K562 (cell line): Measurements from ENCODE around the gene ARPC2. TPM values are rescaled to one million over a fixed set of nuclear protein-coding genes. Genes with fewer than 3 reads are reported as not detected.
A peak's percentile ranks its signal among the peaks of the same experiment; 100 is the strongest.
"Not testable (repeated sequence)": the region's sequence is repeated elsewhere in the genome, so short reads cannot be mapped to it uniquely, and the experiment has no call there.

Source experiments
- ATAC-seq: fragments of 200-7000 bp; cut with Tn5 transposase; 3 replicates; pipeline ENCODE4 v1.9.1; 2020; ENCODE audit warnings: moderate library complexity
- BruUV-seq: library from RNA; stranded (reverse); fragments of 400-500 nt; replicated peaks from 2 replicates; lab custom pipeline; 2021; lab: Mats Ljungman, UMichigan
- CTCF ChIA-PET: fragments of 300-600 bp; formaldehyde crosslinking; extraction: SDS; loops from one replicate; lab custom pipeline; 2021; ENCODE audit warnings: low intra/inter-chr PET ratio; lab: Yijun Ruan, JAX
- POLR2A ChIA-PET: fragments of 300-600, 350-650 bp; sonication (Branson Sonifier 250); formaldehyde crosslinking; extraction: SDS; loops from one replicate; lab custom pipeline; 2021; ENCODE audit warnings: antibody characterized with exemption, inconsistent platforms; lab: Yijun Ruan, JAX
- DNase-seq, 4 experiments: peaks; one replicate each; pipeline versions ENCODE4 v3.0.0 to v3.0.0-alpha.2; 2011 to 2018; ENCODE audit warnings: low spot score in 3 of 4, mixed read lengths in 3 of 4; ENCODE audit errors: extremely low read depth in 1 of 4
- FAIRE-seq: peaks from 2 replicates; lab custom pipeline; 2011; peaks lifted over from hg19 to GRCh38; lab: Jason Lieb, UNC
- H2AFZ ChIP-seq: 2 replicates; pipeline ENCODE4 v1.6.0; 2011; ENCODE audit warnings: low read depth, low read length, control low read depth, inconsistent platforms
- H3K27ac ChIP-seq: fragments of 200-600 bp; 3 replicates; pipeline ENCODE4 v1.8.0; 2011; ENCODE audit warnings: low read depth, mild to moderate bottlenecking, control low read depth, inconsistent platforms, low read length, moderate library complexity, mixed read lengths; ENCODE audit errors: extremely low read depth
- H3K27me3 ChIP-seq, 2 experiments: fragments of 300-600 bp in 1 of 2; 2 replicates in 1 of 2; 3 replicates in 1 of 2; pipeline versions ENCODE4 v1.6.0 to v1.8.0; 2011; ENCODE audit warnings: inconsistent platforms in 2 of 2, low read length in 2 of 2, mild to moderate bottlenecking in 1 of 2, mixed read lengths in 1 of 2, moderate library complexity in 1 of 2; ENCODE audit not compliant: control insufficient read depth in 2 of 2, insufficient read depth in 2 of 2
- H3K36me3 ChIP-seq: fragments of 300-600 bp; 3 replicates; pipeline ENCODE4 v1.8.0; 2011; ENCODE audit warnings: mild to moderate bottlenecking, low read length, inconsistent platforms; ENCODE audit not compliant: control insufficient read depth, insufficient read depth
- H3K4me1 ChIP-seq, 2 experiments: fragments of 200-600 bp in 1 of 2; replicated peaks in 1 of 2; 2 replicates in 1 of 2; 3 replicates in 1 of 2; pipeline versions ENCODE4 v1.5.1 to v1.8.0; 2011; ENCODE audit warnings: inconsistent platforms in 2 of 2, low read length in 2 of 2, mild to moderate bottlenecking in 1 of 2, mixed read lengths in 1 of 2, moderate library complexity in 1 of 2; ENCODE audit not compliant: control insufficient read depth in 2 of 2, insufficient read depth in 2 of 2
- H3K4me2 ChIP-seq: 2 replicates; pipeline ENCODE4 v1.6.1; 2011; ENCODE audit warnings: low read length, control low read depth, inconsistent platforms, mixed read lengths; ENCODE audit not compliant: insufficient read depth
- H3K4me3 ChIP-seq: fragments of 200-600 bp; sonication (generic), shearing (Covaris generic); 2 replicates; pipeline ENCODE4 v1.5.1; 2016; ENCODE audit warnings: control low read depth, inconsistent platforms
- H3K79me2 ChIP-seq: fragments of 200-600 bp; 3 replicates; pipeline ENCODE4 v1.8.0; 2011; ENCODE audit warnings: low read length, inconsistent platforms; ENCODE audit not compliant: control insufficient read depth, insufficient read depth
- H3K9ac ChIP-seq, 2 experiments: 2 replicates each; pipeline versions ENCODE4 v1.6.0 to v1.6.1; 2011; ENCODE audit warnings: low read depth in 2 of 2, low read length in 2 of 2, control low read depth in 1 of 2, inconsistent platforms in 1 of 2, mild to moderate bottlenecking in 1 of 2, mixed read lengths in 1 of 2; ENCODE audit not compliant: insufficient read depth in 1 of 2
- H3K9me1 ChIP-seq: one replicate; pipeline ENCODE4 v1.6.0; 2011; ENCODE audit warnings: inconsistent platforms, mild to moderate bottlenecking, low read length, moderate library complexity; ENCODE audit not compliant: control insufficient read depth, insufficient read depth
- H3K9me3 ChIP-seq: replicated peaks from 2 replicates; pipeline ENCODE4 v1.5.1; 2011; ENCODE audit warnings: low read depth, low read length, inconsistent platforms; ENCODE audit not compliant: control insufficient read depth, insufficient read depth
- H4K20me1 ChIP-seq: replicated peaks from 2 replicates; pipeline ENCODE4 v1.6.1; 2011; ENCODE audit warnings: low read length, inconsistent platforms, mixed read lengths; ENCODE audit not compliant: control insufficient read depth, insufficient read depth
- GABPB1 ChIP-seq: sonication (generic); formaldehyde crosslinking; IDR thresholded peaks from 2 replicates; pipeline ENCODE4 v1.8.0; 2022; ENCODE audit warnings: mild to moderate bottlenecking, missing genetic modification reagents
- POLR2AphosphoS2 ChIP-seq: IDR thresholded peaks from 2 replicates; pipeline ENCODE4 v1.6.1; 2012; ENCODE audit warnings: low read length, improper control_type of control experiment
- TOE1 ChIP-seq, 2 experiments: fragments of 450-650 bp in 1 of 2; sonication (generic) in 1 of 2; formaldehyde crosslinking in 1 of 2; IDR thresholded peaks; 2 replicates each; pipeline versions ENCODE4 v1.7.1 to v1.8.0; 2016 to 2022; ENCODE audit warnings: borderline replicate concordance in 2 of 2, mild to moderate bottlenecking in 2 of 2, antibody characterized with exemption in 1 of 2, inconsistent platforms in 1 of 2, low read depth in 1 of 2, missing genetic modification reagents in 1 of 2, moderate library complexity in 1 of 2
- WGBS: fragments of 100-300 bp; shearing (Covaris generic); methylation state at CpG from one replicate; pipeline ENCODE4 v1.1.6; 2016; ENCODE audit warnings: low coverage, mixed read lengths; ENCODE audit not compliant: insufficient coverage; ENCODE audit errors: missing lambda C conversion rate; 5-methylcytosine and 5-hydroxymethylcytosine counted together
- in situ Hi-C: fragments of 300-500 bp; cut with MboI; formaldehyde crosslinking; loops from 4 replicates; pipeline ENCODE4 v1.15.0; 2018; ENCODE audit warnings: inconsistent platforms, mixed read lengths
- intact Hi-C: fragments of 100-400 bp; cut with micrococcal nuclease; formaldehyde crosslinking; loops from 2 replicates; pipeline ENCODE4 v1.14.2; 2022
- polyA plus RNA-seq, 8 experiments: library from polyadenylated mRNA; depleted of rRNA in 4 of 8; stranded (reverse) in 5 of 8; unstranded in 3 of 8; fragments of >200 nt; fragmentation: Nextera tagmentation in 2 of 8; fragmentation: Illumina TruSeq in 1 of 8; extraction: Ambion mirVana in 2 of 8; extraction: Trizol in 1 of 8; gene quantifications; 2 replicates each; pipeline versions ENCODE4 v1.2.1 to v1.2.3, GENCODE V29; 2011 to 2014; ENCODE audit warnings: inconsistent platforms in 1 of 8, missing spikeins in 1 of 8
- total RNA-seq, 7 experiments: library from RNA; depleted of rRNA in 6 of 7; stranded (reverse); fragments of >200 nt in 6 of 7; fragmentation: Illumina TruSeq in 2 of 7; extraction: Trizol in 2 of 7; gene quantifications; 2 replicates each; pipeline versions ENCODE4 v1.2.1 to v1.2.3, GENCODE V29; 2011 to 2021; ENCODE audit warnings: low replicate concordance in 1 of 7
- TF ChIP-seq, protein P1 (sequence below): IDR thresholded peaks from 2 replicates; pipeline ENCODE4 v1.6.1; 2012; ENCODE audit warnings: low read depth, low read length, improper control_type of control experiment, borderline replicate concordance

Gene ARPC2
- total and polyA plus RNA-seq, 9 of the 15 experiments (the other 6 are each of a cell fraction or from before 2014, with no cell fraction given) = 81.9 to 187 (median 103) TPM

DNA sequence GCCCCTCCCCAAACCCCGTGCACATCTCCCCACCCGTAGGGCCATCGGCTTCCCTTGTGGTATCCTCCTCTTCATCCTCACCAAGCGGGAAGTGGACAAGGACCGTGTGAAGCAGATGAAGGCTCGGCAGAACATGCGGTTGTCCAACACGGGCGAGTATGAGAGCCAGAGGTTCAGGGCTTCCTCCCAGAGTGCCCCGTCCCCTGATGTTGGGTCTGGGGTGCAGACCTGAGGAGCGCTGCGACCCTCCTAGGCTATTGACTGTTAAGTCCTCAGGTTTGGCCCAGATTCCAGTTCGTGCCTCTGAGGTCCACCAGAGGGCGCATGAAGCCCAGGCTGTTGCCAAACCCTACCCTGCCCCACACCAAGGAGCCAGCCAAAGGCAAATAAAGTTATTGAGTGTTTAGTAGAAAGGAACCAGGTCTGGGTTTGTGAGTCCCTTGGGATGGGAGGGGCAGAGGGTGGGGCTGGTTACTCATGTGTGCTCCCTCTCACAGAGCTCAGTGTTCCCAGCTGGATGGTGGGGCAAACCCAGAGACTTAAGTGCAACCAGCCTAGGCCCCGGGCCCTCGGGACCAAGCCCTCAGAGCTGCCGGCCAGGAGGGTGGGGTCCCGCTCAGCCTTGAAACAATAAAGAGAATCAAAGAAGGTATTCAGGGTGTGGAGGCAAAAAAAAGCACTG, 55.7 kb downstream of the ARPC2 start (continued):
- TF ChIP-seq, protein P1, sequence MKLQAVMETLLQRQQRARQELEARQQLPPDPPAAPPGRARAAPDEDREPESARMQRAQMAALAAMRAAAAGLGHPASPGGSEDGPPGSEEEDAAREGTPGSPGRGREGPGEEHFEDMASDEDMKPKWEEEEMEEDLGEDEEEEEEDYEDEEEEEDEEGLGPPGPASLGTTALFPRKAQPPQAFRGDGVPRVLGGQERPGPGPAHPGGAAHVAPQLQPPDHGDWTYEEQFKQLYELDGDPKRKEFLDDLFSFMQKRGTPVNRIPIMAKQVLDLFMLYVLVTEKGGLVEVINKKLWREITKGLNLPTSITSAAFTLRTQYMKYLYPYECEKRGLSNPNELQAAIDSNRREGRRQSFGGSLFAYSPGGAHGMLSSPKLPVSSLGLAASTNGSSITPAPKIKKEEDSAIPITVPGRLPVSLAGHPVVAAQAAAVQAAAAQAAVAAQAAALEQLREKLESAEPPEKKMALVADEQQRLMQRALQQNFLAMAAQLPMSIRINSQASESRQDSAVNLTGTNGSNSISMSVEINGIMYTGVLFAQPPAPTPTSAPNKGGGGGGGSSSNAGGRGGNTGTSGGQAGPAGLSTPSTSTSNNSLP = peak; percentile 45; the same call in 1 of the 2 replicates
- TF ChIP-seq POLR2AphosphoS2 (peak; percentile 94), GABPB1 (CRISPR knock-in tag) (peak; percentile 8; the same call in 1 of the 2 replicates), TOE1 (IDR thresholded peaks at IDR 0.05; ENCODE audit: borderline replicate concordance) (no peak), TOE1 (CRISPR knock-in tag; IDR thresholded peaks at IDR 0.05; ENCODE audit: borderline replicate concordance, low read depth) (no peak)

DNA sequence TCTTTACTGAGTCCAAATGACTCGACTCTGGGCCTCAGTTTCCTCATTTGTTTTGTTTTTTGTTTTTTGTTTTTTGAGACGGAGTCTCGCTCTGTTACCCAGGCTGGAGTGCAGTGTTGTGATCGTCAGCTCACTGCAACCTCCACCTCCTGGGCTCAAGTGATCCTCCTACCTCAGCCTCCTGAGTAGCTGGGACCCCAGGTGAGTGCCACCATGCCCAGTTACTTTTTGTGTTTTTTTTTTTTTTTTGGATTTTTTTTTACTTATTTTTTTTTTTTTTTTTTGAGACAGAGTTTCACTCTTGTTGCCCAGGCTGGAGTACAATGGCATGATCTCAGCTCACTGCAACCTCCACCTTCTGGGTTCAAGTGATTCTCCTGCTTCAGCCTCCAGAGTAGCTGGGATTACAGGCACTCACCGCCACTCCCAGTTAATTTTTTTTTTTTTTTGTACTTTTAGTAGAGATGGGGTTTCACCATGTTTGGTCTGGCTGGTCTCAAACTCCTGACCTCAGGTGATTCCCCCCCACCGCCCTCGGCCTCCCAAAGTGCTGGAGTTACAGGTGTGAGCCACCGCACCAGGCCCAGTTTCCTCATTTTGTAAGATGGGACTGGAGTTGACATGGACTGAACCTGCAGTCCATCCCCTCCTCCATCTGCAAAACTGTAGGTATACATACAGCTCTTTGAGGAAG, 56.4 kb downstream of the ARPC2 start:
- FAIRE-seq, H2AFZ ChIP-seq, H3K9ac ChIP-seq, H3K4me2 ChIP-seq, ATAC-seq, H3K27ac ChIP-seq, BruUV-seq, H3K4me3 ChIP-seq, DNase-seq, H3K27me3 ChIP-seq, H4K20me1 ChIP-seq, H3K9me1 ChIP-seq, H3K9me3 ChIP-seq, in situ Hi-C loops: not testable (repeated sequence)
- POLR2A ChIA-PET = interaction anchor here (0.7 to 1.3 kb wide), 3 partner anchors 11 to 20 kb away, joined by 3 to 5 read pairs (median 3); no protein-coding TSS in a partner anchor
- H3K4me1 ChIP-seq = peaks cover 4 to 25% of the 10 kb centered on the region in 2 experiments; a peak in 3 of 5 replicates
- peaks cover 59% of the 10 kb centered on the region for H3K36me3 ChIP-seq
- 83% methylated on average over 4 of the region's 8 CpGs for WGBS
- CTCF ChIA-PET = interaction anchor here (0.7 to 2.0 kb wide), 4 partner anchors 11 to 375 kb away, joined by 4 to 8 read pairs (median 5); no protein-coding TSS in a partner anchor
- H3K79me2 ChIP-seq = peaks cover 25% of the 10 kb centered on the region
- intact Hi-C loops = loop anchor here (2.0 to 10.0 kb wide), 2 partner anchors 13 to 371 kb away; no protein-coding TSS in a partner anchor
